ENCODE data around the gene NRXN2.

GRCh38 chr11:64728757-64729365 lies 5.9 kb upstream of the NRXN2 start:
- TF ChIP-seq POLR2A (IDR thresholded peaks at IDR 0.05) (no peak), CTCF (IDR thresholded peaks at IDR 0.05) (no peak)

All from heart left ventricle (tissue), 13 donors.